HG02678 (cell line): ENCODE results near the gene FRMD4A.

Experiments used
- ATAC-seq: cut with Tn5 transposase; IDR thresholded peaks from one replicate; pipeline ENCODE4 v1.9.1; 2021; ENCODE audit warnings: mild to moderate bottlenecking, moderate library complexity; ENCODE audit not compliant: unreplicated experiment

The FRMD4A gene

GRCh38 chr10:13669901-13670300 is 660.8 kb downstream of the FRMD4A start:
- ATAC-seq: no peak

- no peak for ATAC-seq
Observed at GRCh38 chr10:13669182-13669855, 661.4 kb downstream of the FRMD4A start.

GRCh38 chr10:13668126-13668525 is 662.6 kb downstream of the FRMD4A start:
- no peak for ATAC-seq

GRCh38 chr10:13665516-13666262 is 665.0 kb downstream of the FRMD4A start:
- ATAC-seq: no peak

GRCh38 chr10:13661256-13661655 is 669.5 kb downstream of the FRMD4A start:
- ATAC-seq: no peak

GRCh38 chr10:13660551-13660920 is 670.2 kb downstream of the FRMD4A start:
- no peak for ATAC-seq

GRCh38 chr10:13659887-13660550 is 670.7 kb downstream of the FRMD4A start:
- ATAC-seq: no peak

- ATAC-seq: no peak
Observed at GRCh38 chr10:13658871-13659685, 671.6 kb downstream of the FRMD4A start.

GRCh38 chr10:13658264-13658663 is 672.5 kb downstream of the FRMD4A start:
- ATAC-seq: no peak

- ATAC-seq: no peak
Observed at GRCh38 chr10:13657101-13657680, 673.5 kb downstream of the FRMD4A start.

GRCh38 chr10:13656337-13657100 is 674.2 kb downstream of the FRMD4A start:
- ATAC-seq: no peak

GRCh38 chr10:13654846-13655245 is 675.9 kb downstream of the FRMD4A start:
- no peak for ATAC-seq

- ATAC-seq: no peak
Observed at GRCh38 chr10:13654118-13654830, 676.5 kb downstream of the FRMD4A start.

- no peak for ATAC-seq
Observed at GRCh38 chr10:13652860-13653259, 677.9 kb downstream of the FRMD4A start.

- ATAC-seq: no peak
Observed at GRCh38 chr10:13651969-13652720, 678.6 kb downstream of the FRMD4A start.

GRCh38 chr10:13650961-13651360 is 679.8 kb downstream of the FRMD4A start:
- ATAC-seq: no peak

- no peak for ATAC-seq
Observed at GRCh38 chr10:13649844-13650520, 680.7 kb downstream of the FRMD4A start.

GRCh38 chr10:13648425-13648824 is 682.3 kb downstream of the FRMD4A start:
- ATAC-seq: no peak
